ENCODE measurements around the gene URB2.

- TF ChIP-seq CTCF (IDR thresholded peaks at IDR 0.05) = no peak
- no peak for TF ChIP-seq POLR2AphosphoS5 (IDR thresholded peaks at IDR 0.05)
- TF ChIP-seq POLR2A (IDR thresholded peaks at IDR 0.05) = no peak
- no peak for TF ChIP-seq EP300 (IDR thresholded peaks at IDR 0.05)
Observed at GRCh38 chr1:229645324-229645993, 19.4 kb downstream of the URB2 start.

All from gastroesophageal sphincter (tissue), 3 donors.